Placental epithelial cell (primary cell): ENCODE data around the gene TXNDC11. TPM values are rescaled to one million over a fixed set of nuclear protein-coding genes. Genes with fewer than 3 reads are reported as not detected.

Source experiments
- small RNA-seq: library from RNA; depleted of rRNA; stranded (forward); fragments of <200 nt; gene quantifications from one replicate; pipeline ENCODE3, GENCODE V24; 2012
- total RNA-seq: library from RNA; depleted of rRNA; stranded (reverse); fragments of >200 nt; gene quantifications from 2 replicates; pipeline ENCODE4 v1.2.3, GENCODE V29; 2012

TXNDC11 gene, protein sequence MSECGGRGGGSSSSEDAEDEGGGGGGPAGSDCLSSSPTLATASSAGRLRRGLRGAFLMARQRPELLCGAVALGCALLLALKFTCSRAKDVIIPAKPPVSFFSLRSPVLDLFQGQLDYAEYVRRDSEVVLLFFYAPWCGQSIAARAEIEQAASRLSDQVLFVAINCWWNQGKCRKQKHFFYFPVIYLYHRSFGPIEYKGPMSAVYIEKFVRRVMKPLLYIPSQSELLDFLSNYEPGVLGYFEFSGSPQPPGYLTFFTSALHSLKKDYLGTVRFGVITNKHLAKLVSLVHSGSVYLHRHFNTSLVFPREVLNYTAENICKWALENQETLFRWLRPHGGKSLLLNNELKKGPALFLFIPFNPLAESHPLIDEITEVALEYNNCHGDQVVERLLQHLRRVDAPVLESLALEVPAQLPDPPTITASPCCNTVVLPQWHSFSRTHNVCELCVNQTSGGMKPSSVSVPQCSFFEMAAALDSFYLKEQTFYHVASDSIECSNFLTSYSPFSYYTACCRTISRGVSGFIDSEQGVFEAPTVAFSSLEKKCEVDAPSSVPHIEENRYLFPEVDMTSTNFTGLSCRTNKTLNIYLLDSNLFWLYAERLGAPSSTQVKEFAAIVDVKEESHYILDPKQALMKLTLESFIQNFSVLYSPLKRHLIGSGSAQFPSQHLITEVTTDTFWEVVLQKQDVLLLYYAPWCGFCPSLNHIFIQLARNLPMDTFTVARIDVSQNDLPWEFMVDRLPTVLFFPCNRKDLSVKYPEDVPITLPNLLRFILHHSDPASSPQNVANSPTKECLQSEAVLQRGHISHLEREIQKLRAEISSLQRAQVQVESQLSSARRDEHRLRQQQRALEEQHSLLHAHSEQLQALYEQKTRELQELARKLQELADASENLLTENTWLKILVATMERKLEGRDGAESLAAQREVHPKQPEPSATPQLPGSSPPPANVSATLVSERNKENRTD
- total RNA-seq: 27.5 and 45.4 TPM in 2 replicates

DNA sequence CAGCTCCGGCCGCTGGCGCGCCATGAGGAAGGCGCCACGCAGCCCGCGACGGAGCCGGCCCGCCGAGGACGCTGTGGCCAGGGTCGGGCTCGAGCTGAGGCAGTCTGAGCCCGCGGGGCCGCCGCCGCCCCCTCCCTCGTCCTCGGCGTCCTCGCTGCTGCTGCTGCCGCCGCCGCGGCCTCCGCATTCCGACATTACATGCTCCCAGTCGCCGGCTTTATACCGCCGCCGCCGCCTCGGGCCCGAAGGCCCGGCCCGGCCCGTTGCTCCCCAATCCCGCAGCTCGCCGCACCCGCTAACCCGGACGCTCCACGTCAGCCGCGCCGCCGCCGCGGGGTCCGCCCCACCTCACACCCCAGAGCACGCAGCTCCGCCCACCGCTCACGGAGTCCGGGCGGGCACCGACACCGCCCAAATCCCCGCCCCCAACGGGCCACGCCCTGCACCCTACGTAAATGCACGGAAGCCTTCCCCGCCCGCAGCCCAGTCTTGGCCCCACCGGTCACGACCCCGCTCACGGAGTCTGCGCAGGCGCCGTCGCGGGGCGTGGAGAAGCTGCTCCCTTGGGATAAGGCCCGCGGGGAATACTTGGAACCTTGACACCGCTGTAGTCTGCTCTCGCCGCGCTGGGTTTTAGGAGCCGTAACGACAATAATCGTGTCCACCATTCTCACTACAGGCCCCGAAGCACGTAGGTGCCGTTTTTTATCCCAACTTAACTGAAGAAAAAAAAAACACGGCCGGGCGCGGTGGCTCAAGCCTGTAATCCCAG is at the start of gene TXNDC11:
Gene TXNDC11, minus strand, starts transcription at position 322 of the 772 bp plus-strand sequence. Its CDS starts 127 bp downstream, at position 195.

DNA sequence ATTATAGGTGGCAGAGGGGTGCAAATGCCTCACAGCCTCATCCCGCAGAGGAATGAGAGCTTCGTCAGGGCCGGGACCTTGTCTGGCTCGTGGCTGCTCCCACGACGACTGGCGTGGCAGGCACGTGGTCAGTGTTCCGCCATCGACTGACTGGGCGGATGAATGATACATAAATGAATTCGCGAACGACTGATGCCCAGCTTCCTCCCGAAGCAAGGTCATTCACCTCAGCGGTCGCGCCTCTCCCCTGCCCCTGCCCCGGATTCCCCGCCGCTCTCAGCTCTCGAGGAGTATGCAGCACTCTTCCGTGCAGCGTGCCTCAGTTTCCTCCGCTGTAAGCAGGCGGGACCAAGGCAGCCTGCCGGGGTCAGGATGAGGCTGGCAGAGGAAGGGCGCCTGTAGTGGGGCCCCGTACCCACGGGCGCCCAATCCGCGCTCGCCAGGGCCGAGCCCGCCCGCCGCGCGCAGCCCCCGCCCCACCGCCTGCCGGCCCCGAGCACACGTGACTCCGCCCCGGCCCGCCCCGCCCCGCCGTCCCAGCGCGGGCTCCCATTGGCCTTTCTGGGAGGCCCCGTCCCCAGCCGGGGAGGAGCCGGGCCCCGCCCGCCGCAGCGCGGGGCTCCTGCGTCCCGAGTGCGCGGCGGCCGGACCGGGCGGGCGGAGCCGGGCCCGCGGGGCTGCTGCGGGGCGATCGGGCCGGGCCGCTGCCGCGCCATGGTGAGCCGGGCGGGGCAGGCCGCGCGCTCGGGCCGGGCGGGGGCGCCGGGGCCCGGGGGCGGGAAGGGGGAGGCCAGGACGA is 74.6 kb downstream of the TXNDC11 start, which contains the start of gene SNN:
Gene SNN, plus strand, starts transcription at position 632 of the 799 bp plus-strand sequence. CDS start 7,605 bp downstream, outside the sequence.

Small RNA genes within 50 kb of the gene (small RNA-seq; reads per million reads assigned to genes)
- not detected for gene RF00017

Other genes starting within 250 kb of the TXNDC11 start
- 22.4 and 24.5 TPM in 2 replicates for gene LITAF, start 155.9 kb downstream of the TXNDC11 start, total RNA-seq
- gene SNN, start 74.4 kb downstream of the TXNDC11 start, total RNA-seq: 3.1 and 7.9 TPM in 2 replicates
- gene ZC3H7A, start 54.4 kb upstream of the TXNDC11 start, total RNA-seq: 30.0 and 40.8 TPM in 2 replicates
- 57.7 and 84.8 TPM in 2 replicates for gene RSL1D1, start 108.7 kb upstream of the TXNDC11 start, total RNA-seq
- 42.0 and 49.5 TPM in 2 replicates for gene GSPT1, start 173.1 kb upstream of the TXNDC11 start, total RNA-seq
- 4.9 and 7.5 TPM in 2 replicates for gene NPIPB2, start 199.2 kb upstream of the TXNDC11 start, total RNA-seq
- not detected in 2 replicates for gene TNFRSF17, start 222.4 kb upstream of the TXNDC11 start, total RNA-seq
- 11.0 and 11.2 TPM in 2 replicates for gene SNX29, start 233.9 kb upstream of the TXNDC11 start, total RNA-seq